ENCODE results near the gene CLDND2. TPM values are rescaled to one million over a fixed set of nuclear protein-coding genes. Genes with fewer than 3 reads are reported as not detected.

The CLDND2 gene
- total and polyA plus RNA-seq, 10 of the 15 experiments (the other 5 are each of a cell fraction or from before 2014, with no cell fraction given): 0.24 to 7.1 (median 1.8) TPM; not detected in 1

DNA sequence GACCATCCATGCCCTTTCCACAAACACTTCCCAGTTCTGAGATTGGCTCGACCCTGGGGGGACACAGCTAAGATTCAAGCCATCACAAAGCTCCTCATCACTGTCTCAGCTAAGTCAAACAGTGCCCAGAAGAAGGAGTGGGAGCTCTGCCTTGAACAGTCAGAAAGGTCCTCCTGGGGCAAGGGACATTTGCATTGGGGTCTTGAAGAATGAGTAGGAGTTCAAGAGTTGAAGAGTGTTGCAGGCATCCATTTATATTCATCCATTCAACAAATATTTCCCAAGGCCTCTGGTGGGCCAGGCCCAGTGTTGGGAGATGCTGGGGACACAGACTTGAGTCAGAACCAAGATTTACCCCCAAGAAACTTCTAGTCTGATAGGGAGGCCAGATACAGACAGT, 50.8 kb downstream of the CLDND2 start (continued):
- TF ChIP-seq, protein P1, sequence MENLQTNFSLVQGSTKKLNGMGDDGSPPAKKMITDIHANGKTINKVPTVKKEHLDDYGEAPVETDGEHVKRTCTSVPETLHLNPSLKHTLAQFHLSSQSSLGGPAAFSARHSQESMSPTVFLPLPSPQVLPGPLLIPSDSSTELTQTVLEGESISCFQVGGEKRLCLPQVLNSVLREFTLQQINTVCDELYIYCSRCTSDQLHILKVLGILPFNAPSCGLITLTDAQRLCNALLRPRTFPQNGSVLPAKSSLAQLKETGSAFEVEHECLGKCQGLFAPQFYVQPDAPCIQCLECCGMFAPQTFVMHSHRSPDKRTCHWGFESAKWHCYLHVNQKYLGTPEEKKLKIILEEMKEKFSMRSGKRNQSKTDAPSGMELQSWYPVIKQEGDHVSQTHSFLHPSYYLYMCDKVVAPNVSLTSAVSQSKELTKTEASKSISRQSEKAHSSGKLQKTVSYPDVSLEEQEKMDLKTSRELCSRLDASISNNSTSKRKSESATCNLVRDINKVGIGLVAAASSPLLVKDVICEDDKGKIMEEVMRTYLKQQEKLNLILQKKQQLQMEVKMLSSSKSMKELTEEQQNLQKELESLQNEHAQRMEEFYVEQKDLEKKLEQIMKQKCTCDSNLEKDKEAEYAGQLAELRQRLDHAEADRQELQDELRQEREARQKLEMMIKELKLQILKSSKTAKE (IDR thresholded peaks at IDR 0.05; ENCODE audit: low read depth, poor library complexity, severe bottlenecking): no peak
- TF ChIP-seq STAT1 (conservative IDR thresholded peaks at IDR 0.05) (no peak), HDAC2 (IDR thresholded peaks at IDR 0.05) (no peak)
- TF ChIP-seq, protein P2, sequence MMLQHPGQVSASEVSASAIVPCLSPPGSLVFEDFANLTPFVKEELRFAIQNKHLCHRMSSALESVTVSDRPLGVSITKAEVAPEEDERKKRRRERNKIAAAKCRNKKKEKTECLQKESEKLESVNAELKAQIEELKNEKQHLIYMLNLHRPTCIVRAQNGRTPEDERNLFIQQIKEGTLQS (IDR thresholded peaks at IDR 0.05; ENCODE audit: borderline replicate concordance, extremely low read depth, low read depth, low read length): no peak

DNA sequence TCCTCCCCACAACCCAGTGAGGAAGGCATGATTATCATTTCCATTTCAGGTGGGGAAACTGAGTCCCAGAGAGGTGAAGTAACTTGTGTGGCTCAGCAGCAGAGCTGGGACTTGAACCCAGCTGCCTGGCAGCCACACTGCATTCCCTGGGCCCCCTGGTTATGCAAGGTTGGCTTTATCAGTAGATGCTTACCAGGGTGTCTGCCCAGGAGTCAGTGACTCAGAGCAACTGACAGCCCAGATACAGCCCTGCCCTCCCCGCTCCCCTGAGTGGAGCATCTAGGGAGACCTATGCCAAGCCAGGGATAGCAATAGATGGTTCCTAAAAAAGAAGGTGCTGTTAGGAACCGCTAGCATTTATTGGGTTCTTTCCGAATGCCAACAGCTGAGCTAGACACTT, 51.4 kb downstream of the CLDND2 start:
- H2AFZ ChIP-seq (ENCODE audit: control insufficient read depth, low read depth, low read length): no peak overlapping the region
- no peaks in the 10 kb centered on the region for H3K79me2 ChIP-seq (ENCODE audit: control insufficient read depth, insufficient read depth, low read length)
- ChIA-PET POLR2A (no interaction called here), CTCF (interaction anchor here (0.5 kb wide), 1 partner anchor 51 kb away, joined by 3 read pairs; no protein-coding TSS in a partner anchor), RAD21 (ENCODE audit: unreplicated experiment) (no interaction called here), SMC1A (ENCODE audit: uncharacterized antibody, unreplicated experiment) (no interaction called here)
- WGBS (ENCODE audit: insufficient coverage, insufficient replicate concordance, low lambda C conversion rate, missing lambda C conversion rate): 25% methylated on average over 3 of the region's 3 CpGs
- no peaks in the 10 kb centered on the region; the same call in 2 of the 3 replicates for H3K9me3 ChIP-seq (replicated peaks; ENCODE audit: control insufficient read depth, insufficient read depth, low read length)
- peaks cover 0 to 5% of the 10 kb centered on the region in 2 experiments; a peak in 1 of 4 replicates for H3K27me3 ChIP-seq (replicated peaks in 1 of 2; ENCODE audit: control insufficient read depth in 2 of 2, insufficient read depth in 2 of 2, low read length in 1 of 2)
- intact Hi-C loops (cut with micrococcal nuclease; ENCODE audit: unreplicated experiment): no loop called here
- no peaks in the 10 kb centered on the region for H3K36me3 ChIP-seq (ENCODE audit: control insufficient read depth in 2 of 2, insufficient read depth in 2 of 2, low read length in 1 of 2)
- no peak overlapping the region for H3K4me3 ChIP-seq
- in situ Hi-C loops (cut with MboI): no loop called here
- TF ChIP-seq, protein P3, sequence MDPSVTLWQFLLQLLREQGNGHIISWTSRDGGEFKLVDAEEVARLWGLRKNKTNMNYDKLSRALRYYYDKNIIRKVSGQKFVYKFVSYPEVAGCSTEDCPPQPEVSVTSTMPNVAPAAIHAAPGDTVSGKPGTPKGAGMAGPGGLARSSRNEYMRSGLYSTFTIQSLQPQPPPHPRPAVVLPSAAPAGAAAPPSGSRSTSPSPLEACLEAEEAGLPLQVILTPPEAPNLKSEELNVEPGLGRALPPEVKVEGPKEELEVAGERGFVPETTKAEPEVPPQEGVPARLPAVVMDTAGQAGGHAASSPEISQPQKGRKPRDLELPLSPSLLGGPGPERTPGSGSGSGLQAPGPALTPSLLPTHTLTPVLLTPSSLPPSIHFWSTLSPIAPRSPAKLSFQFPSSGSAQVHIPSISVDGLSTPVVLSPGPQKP (IDR thresholded peaks at IDR 0.05; ENCODE audit: low read depth, low read length): no peak
- TF ChIP-seq RBBP5 (conservative IDR thresholded peaks at IDR 0.05): no peak
- TF ChIP-seq, protein P4, sequence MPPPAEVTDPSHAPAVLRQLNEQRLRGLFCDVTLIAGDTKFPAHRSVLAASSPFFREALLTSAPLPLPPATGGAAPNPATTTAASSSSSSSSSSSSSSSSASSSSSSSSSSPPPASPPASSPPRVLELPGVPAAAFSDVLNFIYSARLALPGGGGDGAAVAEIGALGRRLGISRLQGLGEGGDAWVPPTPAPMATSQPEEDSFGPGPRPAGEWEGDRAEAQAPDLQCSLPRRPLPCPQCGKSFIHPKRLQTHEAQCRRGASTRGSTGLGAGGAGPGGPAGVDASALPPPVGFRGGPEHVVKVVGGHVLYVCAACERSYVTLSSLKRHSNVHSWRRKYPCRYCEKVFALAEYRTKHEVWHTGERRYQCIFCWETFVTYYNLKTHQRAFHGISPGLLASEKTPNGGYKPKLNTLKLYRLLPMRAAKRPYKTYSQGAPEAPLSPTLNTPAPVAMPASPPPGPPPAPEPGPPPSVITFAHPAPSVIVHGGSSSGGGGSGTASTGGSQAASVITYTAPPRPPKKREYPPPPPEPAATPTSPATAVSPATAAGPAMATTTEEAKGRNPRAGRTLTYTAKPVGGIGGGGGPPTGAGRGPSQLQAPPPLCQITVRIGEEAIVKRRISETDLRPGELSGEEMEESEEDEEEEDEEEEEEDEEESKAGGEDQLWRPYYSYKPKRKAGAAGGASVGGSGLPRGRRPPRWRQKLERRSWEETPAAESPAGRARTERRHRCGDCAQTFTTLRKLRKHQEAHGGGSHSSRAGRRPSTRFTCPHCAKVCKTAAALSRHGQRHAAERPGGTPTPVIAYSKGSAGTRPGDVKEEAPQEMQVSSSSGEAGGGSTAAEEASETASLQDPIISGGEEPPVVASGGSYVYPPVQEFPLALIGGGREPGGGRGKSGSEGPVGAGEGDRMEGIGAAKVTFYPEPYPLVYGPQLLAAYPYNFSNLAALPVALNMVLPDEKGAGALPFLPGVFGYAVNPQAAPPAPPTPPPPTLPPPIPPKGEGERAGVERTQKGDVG (CRISPR knock-in tag; IDR thresholded peaks at IDR 0.05): no peak
- no peak for FAIRE-seq
- no peaks in the 10 kb centered on the region for H3K4me1 ChIP-seq (ENCODE audit: control insufficient read depth, insufficient read depth, low read length)
- H3K27ac ChIP-seq (ENCODE audit: control insufficient read depth, insufficient read depth): no peak overlapping the region
- no peaks in the 10 kb centered on the region for H4K20me1 ChIP-seq (ENCODE audit: control insufficient read depth, insufficient read depth)
- no peak overlapping the region for H3K9ac ChIP-seq (ENCODE audit: control insufficient read depth, insufficient read depth, low read length)
- no peak overlapping the region for H3K4me2 ChIP-seq (ENCODE audit: control insufficient read depth, insufficient read depth)
- BruUV-seq (replicated peaks): no TSS peak
- ATAC-seq: no peak
- no peak for DNase-seq (ENCODE audit: low read depth, low spot score)
